ENCODE results near the gene DIRAS1.
"Not testable (repeated sequence)": the region's sequence is repeated elsewhere in the genome, so short reads cannot be mapped to it uniquely, and the experiment has no call there.

The DIRAS1 gene

GRCh38 chr19:2703691-2704216 lies 17.4 kb downstream of the DIRAS1 start:
- no peak for DNase-seq

- DNase-seq: no peak
Observed at GRCh38 chr19:2703077-2703437, 18.1 kb downstream of the DIRAS1 start.

- DNase-seq: no peak
Observed at GRCh38 chr19:2702170-2703076, 18.7 kb downstream of the DIRAS1 start, which contains the start of gene GNG7. Gene GNG7 (minus strand): TSS chr19:2702694. CDS start chr19:2520688, 182,006 bp downstream.

GRCh38 chr19:2701361-2702169 lies 19.6 kb downstream of the DIRAS1 start:
- DNase-seq: no peak

GRCh38 chr19:2700660-2701360 lies 20.4 kb downstream of the DIRAS1 start:
- no peak for DNase-seq

- no peak for DNase-seq
Observed at GRCh38 chr19:2699413-2700140, 21.6 kb downstream of the DIRAS1 start.

GRCh38 chr19:2694196-2694595 lies 27.0 kb downstream of the DIRAS1 start:
- DNase-seq: no peak

GRCh38 chr19:2693492-2694160 lies 27.5 kb downstream of the DIRAS1 start:
- DNase-seq: no peak

GRCh38 chr19:2691951-2692350 lies 29.2 kb downstream of the DIRAS1 start:
- no peak for DNase-seq

GRCh38 chr19:2690856-2691255 lies 30.3 kb downstream of the DIRAS1 start:
- DNase-seq: no peak

- no peak for DNase-seq
Observed at GRCh38 chr19:2686360-2686759, 34.8 kb downstream of the DIRAS1 start.

GRCh38 chr19:2685204-2685704 lies 35.9 kb downstream of the DIRAS1 start:
- DNase-seq: no peak

- DNase-seq: no peak
Observed at GRCh38 chr19:2683430-2684003, 37.7 kb downstream of the DIRAS1 start.

GRCh38 chr19:2680808-2681207 lies 40.4 kb downstream of the DIRAS1 start:
- DNase-seq: no peak

- no peak for DNase-seq
Observed at GRCh38 chr19:2679439-2679838, 41.7 kb downstream of the DIRAS1 start.

- DNase-seq: not testable (repeated sequence)
Observed at GRCh38 chr19:2678948-2679347, 42.2 kb downstream of the DIRAS1 start.

- no peak for DNase-seq
Observed at GRCh38 chr19:2678044-2678671, 43.0 kb downstream of the DIRAS1 start.

GRCh38 chr19:2676823-2677222 lies 44.3 kb downstream of the DIRAS1 start:
- no peak for DNase-seq

GRCh38 chr19:2675892-2676291 lies 45.3 kb downstream of the DIRAS1 start:
- no peak for DNase-seq

- no peak for DNase-seq
Observed at GRCh38 chr19:2670217-2670616, 51.0 kb downstream of the DIRAS1 start.

All from NCI-H524 treated with DMSO at 0.1 percent for 48 hours (cell line).